ENCODE measurements around the gene MGA.

DNA sequence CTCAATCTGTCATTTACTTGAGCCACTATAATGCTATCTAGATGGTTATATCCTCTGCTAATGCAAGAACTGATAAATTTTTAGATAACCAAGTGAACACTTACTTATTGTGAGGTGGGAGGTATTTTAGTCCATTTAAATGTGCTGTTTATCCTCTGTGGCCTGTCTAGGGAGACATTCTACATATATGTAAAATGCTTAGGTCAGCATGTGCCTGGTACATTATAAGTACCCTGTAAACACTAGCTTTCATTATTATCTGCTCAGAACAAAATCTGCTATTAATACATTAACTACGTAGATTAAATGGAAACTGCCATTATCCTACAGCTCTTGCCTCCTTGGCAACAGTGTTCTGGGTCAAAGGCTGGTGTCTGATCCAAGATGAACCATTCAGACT is 72.3 kb downstream of the MGA start:
- TF ChIP-seq HMGXB4 (CRISPR knock-in tag; IDR thresholded peaks at IDR 0.05) (no peak), ATF1 (CRISPR knock-in tag; IDR thresholded peaks at IDR 0.05) (no peak), MLX (CRISPR knock-in tag; IDR thresholded peaks at IDR 0.05) (no peak), ETV6 (CRISPR knock-in tag; IDR thresholded peaks at IDR 0.05) (no peak), GABPB1 (CRISPR knock-in tag; IDR thresholded peaks at IDR 0.05) (no peak), CBFB (CRISPR knock-in tag; IDR thresholded peaks at IDR 0.05; ENCODE audit: low read depth) (no peak), ATF2 (CRISPR knock-in tag; IDR thresholded peaks at IDR 0.05; ENCODE audit: borderline replicate concordance, low read depth) (no peak)
- TF ChIP-seq, protein P1, sequence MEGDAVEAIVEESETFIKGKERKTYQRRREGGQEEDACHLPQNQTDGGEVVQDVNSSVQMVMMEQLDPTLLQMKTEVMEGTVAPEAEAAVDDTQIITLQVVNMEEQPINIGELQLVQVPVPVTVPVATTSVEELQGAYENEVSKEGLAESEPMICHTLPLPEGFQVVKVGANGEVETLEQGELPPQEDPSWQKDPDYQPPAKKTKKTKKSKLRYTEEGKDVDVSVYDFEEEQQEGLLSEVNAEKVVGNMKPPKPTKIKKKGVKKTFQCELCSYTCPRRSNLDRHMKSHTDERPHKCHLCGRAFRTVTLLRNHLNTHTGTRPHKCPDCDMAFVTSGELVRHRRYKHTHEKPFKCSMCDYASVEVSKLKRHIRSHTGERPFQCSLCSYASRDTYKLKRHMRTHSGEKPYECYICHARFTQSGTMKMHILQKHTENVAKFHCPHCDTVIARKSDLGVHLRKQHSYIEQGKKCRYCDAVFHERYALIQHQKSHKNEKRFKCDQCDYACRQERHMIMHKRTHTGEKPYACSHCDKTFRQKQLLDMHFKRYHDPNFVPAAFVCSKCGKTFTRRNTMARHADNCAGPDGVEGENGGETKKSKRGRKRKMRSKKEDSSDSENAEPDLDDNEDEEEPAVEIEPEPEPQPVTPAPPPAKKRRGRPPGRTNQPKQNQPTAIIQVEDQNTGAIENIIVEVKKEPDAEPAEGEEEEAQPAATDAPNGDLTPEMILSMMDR (IDR thresholded peaks at IDR 0.05): no peak
- TF ChIP-seq, protein P2, sequence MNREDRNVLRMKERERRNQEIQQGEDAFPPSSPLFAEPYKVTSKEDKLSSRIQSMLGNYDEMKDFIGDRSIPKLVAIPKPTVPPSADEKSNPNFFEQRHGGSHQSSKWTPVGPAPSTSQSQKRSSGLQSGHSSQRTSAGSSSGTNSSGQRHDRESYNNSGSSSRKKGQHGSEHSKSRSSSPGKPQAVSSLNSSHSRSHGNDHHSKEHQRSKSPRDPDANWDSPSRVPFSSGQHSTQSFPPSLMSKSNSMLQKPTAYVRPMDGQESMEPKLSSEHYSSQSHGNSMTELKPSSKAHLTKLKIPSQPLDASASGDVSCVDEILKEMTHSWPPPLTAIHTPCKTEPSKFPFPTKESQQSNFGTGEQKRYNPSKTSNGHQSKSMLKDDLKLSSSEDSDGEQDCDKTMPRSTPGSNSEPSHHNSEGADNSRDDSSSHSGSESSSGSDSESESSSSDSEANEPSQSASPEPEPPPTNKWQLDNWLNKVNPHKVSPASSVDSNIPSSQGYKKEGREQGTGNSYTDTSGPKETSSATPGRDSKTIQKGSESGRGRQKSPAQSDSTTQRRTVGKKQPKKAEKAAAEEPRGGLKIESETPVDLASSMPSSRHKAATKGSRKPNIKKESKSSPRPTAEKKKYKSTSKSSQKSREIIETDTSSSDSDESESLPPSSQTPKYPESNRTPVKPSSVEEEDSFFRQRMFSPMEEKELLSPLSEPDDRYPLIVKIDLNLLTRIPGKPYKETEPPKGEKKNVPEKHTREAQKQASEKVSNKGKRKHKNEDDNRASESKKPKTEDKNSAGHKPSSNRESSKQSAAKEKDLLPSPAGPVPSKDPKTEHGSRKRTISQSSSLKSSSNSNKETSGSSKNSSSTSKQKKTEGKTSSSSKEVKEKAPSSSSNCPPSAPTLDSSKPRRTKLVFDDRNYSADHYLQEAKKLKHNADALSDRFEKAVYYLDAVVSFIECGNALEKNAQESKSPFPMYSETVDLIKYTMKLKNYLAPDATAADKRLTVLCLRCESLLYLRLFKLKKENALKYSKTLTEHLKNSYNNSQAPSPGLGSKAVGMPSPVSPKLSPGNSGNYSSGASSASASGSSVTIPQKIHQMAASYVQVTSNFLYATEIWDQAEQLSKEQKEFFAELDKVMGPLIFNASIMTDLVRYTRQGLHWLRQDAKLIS (CRISPR knock-in tag; IDR thresholded peaks at IDR 0.05; ENCODE audit: borderline replicate concordance): no peak
- TF ChIP-seq, protein P3, sequence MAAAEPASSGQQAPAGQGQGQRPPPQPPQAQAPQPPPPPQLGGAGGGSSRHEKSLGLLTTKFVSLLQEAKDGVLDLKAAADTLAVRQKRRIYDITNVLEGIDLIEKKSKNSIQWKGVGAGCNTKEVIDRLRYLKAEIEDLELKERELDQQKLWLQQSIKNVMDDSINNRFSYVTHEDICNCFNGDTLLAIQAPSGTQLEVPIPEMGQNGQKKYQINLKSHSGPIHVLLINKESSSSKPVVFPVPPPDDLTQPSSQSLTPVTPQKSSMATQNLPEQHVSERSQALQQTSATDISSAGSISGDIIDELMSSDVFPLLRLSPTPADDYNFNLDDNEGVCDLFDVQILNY (CRISPR knock-in tag; IDR thresholded peaks at IDR 0.05): no peak

Data from WTC11 (cell line).